Stimulated activated naive CD8-positive, alpha-beta T cell treated with anti-CD3 and anti-CD28 coated beads, Interleukin-15, Interleukin-2, amounts not matched to agents 100 U/mL and 50 U/mL, for 24 hours (primary cell): ENCODE results near the gene INTU.
"Not testable (repeated sequence)": the region's sequence is repeated elsewhere in the genome, so short reads cannot be mapped to it uniquely, and the experiment has no call there.

ENCODE experiments used
- ATAC-seq: fragments of 150-1000 bp; cut with Tn5 transposase; one replicate; pipeline ENCODE4 v1.10.0; 2021
- DNase-seq: peaks from one replicate; pipeline ENCODE4 v3.0.0; 2021

INTU gene

GRCh38 chr4:127632420-127633403, at the start of gene INTU:
Gene INTU (plus strand): TSS chr4:127632957. CDS start chr4:127633035, 78 bp downstream.
- peak; percentile 79 for ATAC-seq
- DNase-seq = peak; percentile 46

GRCh38 chr4:127586496-127586895, 46.3 kb upstream of the INTU start:
- DNase-seq, ATAC-seq: not testable (repeated sequence)

- ATAC-seq = peak; percentile 49
- DNase-seq = no peak
Observed at GRCh38 chr4:127586922-127587571, 45.7 kb upstream of the INTU start.

GRCh38 chr4:127589153-127589552, 43.6 kb upstream of the INTU start:
- DNase-seq, ATAC-seq: not testable (repeated sequence)

GRCh38 chr4:127598656-127599055, 34.1 kb upstream of the INTU start:
- ATAC-seq = no peak
- DNase-seq = no peak

GRCh38 chr4:127601029-127601428, 31.7 kb upstream of the INTU start:
- ATAC-seq = no peak
- no peak for DNase-seq

GRCh38 chr4:127604949-127605709, 27.6 kb upstream of the INTU start:
- ATAC-seq = no peak
- no peak for DNase-seq

- DNase-seq = no peak
Observed at GRCh38 chr4:127606823-127607222, 25.9 kb upstream of the INTU start.

GRCh38 chr4:127609484-127609883, 23.3 kb upstream of the INTU start:
- ATAC-seq (no peak), DNase-seq (no peak)

More at GRCh38 chr4:127606823-127607222, 25.9 kb upstream of the INTU start:
- ATAC-seq = no peak

- ATAC-seq = no peak
Observed at GRCh38 chr4:127610488-127610887, 22.3 kb upstream of the INTU start.

GRCh38 chr4:127616898-127617297, 15.9 kb upstream of the INTU start:
- ATAC-seq (no peak), DNase-seq (no peak)

More at GRCh38 chr4:127610488-127610887, 22.3 kb upstream of the INTU start:
- no peak for DNase-seq

GRCh38 chr4:127618427-127618826, 14.3 kb upstream of the INTU start:
- ATAC-seq = no peak
- no peak for DNase-seq

- peak; percentile 36 for ATAC-seq
- DNase-seq = peak; percentile 9
Observed at GRCh38 chr4:127622621-127622920, 10.2 kb upstream of the INTU start.

- peak; percentile 9 for ATAC-seq
- peak; percentile 7 for DNase-seq
Observed at GRCh38 chr4:127622921-127623796, 9.6 kb upstream of the INTU start.

- DNase-seq = peak; percentile 13
- no peak for ATAC-seq
Observed at GRCh38 chr4:127623797-127624083, 9.0 kb upstream of the INTU start.

- DNase-seq (no peak), ATAC-seq (no peak)
Observed at GRCh38 chr4:127624173-127624572, 8.6 kb upstream of the INTU start.

- DNase-seq (no peak), ATAC-seq (no peak)
Observed at GRCh38 chr4:127629371-127629770, 3.4 kb upstream of the INTU start.

GRCh38 chr4:127630152-127630551, 2.6 kb upstream of the INTU start:
- DNase-seq = no peak
- no peak for ATAC-seq

GRCh38 chr4:127631420-127631819, 1.3 kb upstream of the INTU start:
- ATAC-seq (no peak), DNase-seq (no peak)

- ATAC-seq (no peak), DNase-seq (no peak)
Observed at GRCh38 chr4:127634181-127634580, 1.4 kb downstream of the INTU start.

- ATAC-seq (no peak), DNase-seq (no peak)
Observed at GRCh38 chr4:127641524-127641923, 8.8 kb downstream of the INTU start.

GRCh38 chr4:127642169-127642568, 9.4 kb downstream of the INTU start:
- no peak for ATAC-seq
- no peak for DNase-seq
